Measurements from ENCODE around the gene FLVCR1.

The FLVCR1 gene

GRCh38 chr1:212945463-212946160, 87.5 kb downstream of the FLVCR1 start:
- DNase-seq = peak in 1 of 4 experiments; percentile 23

GRCh38 chr1:212946872-212947271, 88.8 kb downstream of the FLVCR1 start:
- DNase-seq = no peak

Measured in suppressor macrophage (primary cell).